HCT116 (cell line): ENCODE data around the gene NT5DC3.

Experiments used
- EZH2phosphoT487 ChIP-seq: fragments of 200-600 bp; IDR thresholded peaks from 2 replicates; pipeline ENCODE4 v1.6.1; 2018; ENCODE audit warnings: antibody characterized with exemption, borderline replicate concordance
- TF ChIP-seq, protein P1 (sequence below), 3 experiments: fragments of 200-600 bp in 1 of 3; sonication (generic) in 1 of 3; IDR thresholded peaks in 2 of 3; conservative IDR thresholded peaks in 1 of 3; 2 replicates each; pipeline ENCODE4 v1.5.1; 2012 to 2017; ENCODE audit warnings: low read depth in 2 of 3, low read length in 2 of 3, antibody characterized with exemption in 1 of 3, borderline replicate concordance in 1 of 3, control low read depth in 1 of 3, mild to moderate bottlenecking in 1 of 3, mixed read lengths in 1 of 3, mixed run types in 1 of 3, moderate library complexity in 1 of 3; ENCODE audit not compliant: insufficient read depth in 1 of 3

DNA sequence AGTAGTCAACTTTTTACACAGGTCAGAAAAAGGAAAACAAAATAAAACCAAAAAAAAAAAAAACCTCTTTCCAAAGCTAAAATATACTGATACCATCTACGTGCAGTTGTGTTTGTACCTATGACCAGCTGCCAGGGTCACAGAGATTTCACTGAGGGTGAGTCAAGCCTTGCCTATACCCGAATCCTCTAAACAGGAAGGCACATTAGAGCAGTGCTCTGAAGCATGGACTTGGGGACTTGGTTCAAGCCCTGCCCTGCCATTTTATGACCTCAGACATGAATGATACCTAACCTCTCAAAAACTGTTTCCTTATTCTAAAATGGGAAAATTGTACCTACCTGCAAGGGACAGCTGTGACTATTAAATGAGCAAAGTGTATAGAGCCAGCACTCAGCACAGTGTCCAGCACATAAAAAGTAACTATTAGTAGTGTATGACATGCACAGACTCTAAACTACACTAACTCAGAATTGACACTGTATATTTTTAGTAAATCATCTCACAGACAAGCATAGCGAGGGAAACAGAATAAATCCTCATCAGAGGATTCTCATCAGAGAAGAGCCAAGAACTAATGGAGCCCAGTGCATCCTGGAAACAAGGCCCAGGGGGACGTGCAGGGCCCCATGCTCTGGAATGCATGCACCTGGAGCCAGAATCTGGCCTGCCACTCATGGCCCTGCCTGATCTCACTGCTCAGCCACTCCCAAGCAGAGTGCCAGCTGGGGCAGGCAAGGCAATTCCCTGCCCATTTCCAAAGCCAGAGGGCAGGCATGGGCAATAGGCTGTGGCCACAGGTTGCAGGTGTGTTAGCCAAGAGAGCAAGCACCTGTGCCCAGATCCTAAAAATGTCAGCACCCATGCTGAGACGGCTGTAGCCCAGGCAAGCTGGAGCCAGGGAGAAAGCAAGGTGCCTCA, 57.0 kb downstream of the NT5DC3 start:
- TF ChIP-seq, protein P1, sequence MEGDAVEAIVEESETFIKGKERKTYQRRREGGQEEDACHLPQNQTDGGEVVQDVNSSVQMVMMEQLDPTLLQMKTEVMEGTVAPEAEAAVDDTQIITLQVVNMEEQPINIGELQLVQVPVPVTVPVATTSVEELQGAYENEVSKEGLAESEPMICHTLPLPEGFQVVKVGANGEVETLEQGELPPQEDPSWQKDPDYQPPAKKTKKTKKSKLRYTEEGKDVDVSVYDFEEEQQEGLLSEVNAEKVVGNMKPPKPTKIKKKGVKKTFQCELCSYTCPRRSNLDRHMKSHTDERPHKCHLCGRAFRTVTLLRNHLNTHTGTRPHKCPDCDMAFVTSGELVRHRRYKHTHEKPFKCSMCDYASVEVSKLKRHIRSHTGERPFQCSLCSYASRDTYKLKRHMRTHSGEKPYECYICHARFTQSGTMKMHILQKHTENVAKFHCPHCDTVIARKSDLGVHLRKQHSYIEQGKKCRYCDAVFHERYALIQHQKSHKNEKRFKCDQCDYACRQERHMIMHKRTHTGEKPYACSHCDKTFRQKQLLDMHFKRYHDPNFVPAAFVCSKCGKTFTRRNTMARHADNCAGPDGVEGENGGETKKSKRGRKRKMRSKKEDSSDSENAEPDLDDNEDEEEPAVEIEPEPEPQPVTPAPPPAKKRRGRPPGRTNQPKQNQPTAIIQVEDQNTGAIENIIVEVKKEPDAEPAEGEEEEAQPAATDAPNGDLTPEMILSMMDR (IDR thresholded peaks at IDR 0.05 in 2 of 3, conservative IDR thresholded peaks at IDR 0.05 in 1 of 3; ENCODE audit: borderline replicate concordance in 1 of 3, insufficient read depth in 1 of 3, low read depth in 2 of 3, low read length in 2 of 3): peak in 1 of 3 experiments; percentile 10; a peak in 2 of 6 replicates
- no peak for TF ChIP-seq EZH2phosphoT487
